GM21360 (cell line): ENCODE measurements around the gene FLT3.

ENCODE experiments used
- ATAC-seq: cut with Tn5 transposase; IDR thresholded peaks from one replicate; pipeline ENCODE4 v1.9.1; 2021; ENCODE audit warnings: mild to moderate bottlenecking, moderate library complexity; ENCODE audit not compliant: unreplicated experiment

FLT3 gene

DNA sequence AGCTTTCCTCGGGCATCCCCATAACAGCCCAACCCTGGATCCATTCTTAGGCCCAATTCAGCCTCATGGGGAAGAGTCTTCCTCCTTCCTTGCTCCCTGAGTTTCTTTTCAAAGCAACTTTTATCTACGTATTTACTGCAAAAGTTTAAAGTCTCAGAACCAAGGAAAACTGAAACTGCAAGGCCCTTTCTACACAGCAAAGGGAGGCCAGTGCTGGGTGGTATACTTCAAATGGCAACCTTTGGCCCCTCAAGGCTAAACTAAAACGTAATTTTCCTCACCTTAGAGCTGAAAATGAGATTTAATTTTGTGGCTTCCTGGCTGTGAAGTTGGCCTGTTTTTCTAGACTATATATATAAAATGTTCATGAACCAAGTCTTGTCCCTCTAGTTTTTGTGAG lies 136.9 kb downstream of the FLT3 start:
- ATAC-seq: no peak

DNA sequence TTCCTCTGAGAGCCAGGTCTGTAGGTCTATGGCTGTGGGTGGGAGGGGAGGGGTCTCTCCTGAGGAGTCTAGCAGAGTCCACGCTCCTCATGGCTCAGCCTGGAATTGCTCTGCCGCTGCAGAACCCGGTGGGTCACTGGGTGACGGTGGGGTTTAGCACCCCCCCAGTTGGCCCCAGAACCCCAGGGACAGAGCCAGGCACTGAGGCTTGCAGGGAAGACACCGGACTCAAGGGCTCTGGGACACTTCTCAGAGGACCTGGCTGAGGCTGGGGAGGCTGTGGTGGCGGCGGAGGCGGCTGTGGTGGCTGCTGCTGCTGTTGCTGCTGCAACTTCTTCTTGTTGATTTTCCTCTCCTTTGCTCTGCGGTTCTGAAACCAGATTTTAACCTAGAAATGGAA lies 137.4 kb downstream of the FLT3 start:
- ATAC-seq: no peak

DNA sequence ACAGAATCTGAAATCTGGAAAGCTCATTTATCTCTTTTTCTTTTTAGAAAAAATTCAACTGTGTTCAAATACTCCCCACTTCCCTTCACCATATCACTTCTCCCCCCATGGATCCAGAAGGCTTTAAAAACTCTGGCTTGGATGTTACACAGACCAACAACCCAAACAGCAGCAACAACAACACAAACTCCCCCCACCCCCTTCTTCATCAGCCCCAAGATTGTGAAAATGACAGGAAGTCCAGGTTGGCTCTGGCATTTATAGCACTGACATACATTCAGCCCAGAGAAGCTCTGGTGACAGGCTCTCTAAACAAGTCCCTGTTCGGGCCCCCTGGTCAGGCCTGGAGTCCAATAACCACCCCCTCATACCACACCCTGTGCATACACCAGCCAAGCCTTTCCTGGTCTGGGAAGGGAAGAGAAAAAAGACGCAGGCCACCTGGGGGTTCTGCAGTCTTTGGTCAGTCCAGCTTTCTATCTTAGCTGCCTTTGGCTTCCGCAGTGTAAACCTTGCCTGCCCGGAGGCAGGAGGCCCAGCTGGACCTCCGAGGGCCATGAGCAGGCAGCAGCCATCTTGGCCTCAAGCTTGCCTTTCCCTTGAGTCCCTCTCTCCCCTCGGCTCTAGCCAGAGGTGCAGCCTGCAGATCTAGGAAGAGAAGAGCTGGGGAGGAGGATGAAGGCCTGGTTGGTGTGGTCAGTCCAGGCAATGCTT lies 138.1 kb downstream of the FLT3 start:
- no peak for ATAC-seq

DNA sequence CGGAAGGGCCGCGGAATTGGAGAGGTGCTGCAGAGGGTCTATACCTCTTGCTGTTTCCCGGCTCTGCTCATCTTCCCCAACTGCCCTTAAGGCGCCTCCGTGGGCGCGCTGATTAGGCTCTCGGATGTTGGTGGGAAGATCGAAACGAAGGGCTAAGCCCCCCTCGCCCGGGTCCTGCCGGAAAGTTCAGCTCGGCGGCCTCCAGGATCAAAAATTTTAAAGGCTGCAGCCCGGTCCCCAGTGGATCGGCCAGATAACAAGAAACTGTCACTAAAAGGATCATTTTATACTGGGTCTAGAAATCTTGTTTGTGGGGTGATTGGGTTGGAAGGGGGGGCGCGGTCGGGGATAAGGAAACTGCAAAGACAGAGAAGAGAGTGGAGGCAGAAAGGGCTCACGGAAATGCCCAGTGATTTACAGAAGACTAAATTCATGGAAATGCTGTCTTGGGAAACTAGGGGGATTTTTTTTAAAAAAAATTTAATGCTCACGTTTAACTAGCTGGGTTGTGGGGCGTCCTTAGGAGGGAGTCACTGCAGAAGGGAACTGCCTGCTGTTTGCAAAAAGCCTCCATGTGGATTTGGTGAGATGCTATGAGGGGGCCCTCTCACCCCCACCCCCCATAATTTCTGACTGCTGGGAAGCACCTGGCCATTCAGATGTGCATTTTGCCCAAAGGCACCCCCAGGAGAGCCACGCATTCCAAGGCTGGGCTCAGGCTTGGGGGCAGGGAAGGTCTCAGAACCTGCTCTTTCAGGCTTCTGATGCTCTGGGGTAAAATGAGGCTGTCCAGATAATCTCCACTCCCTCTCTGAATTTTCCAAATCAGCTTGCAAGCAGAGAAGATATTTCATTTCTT lies 138.9 kb downstream of the FLT3 start:
- ATAC-seq: no peak

DNA sequence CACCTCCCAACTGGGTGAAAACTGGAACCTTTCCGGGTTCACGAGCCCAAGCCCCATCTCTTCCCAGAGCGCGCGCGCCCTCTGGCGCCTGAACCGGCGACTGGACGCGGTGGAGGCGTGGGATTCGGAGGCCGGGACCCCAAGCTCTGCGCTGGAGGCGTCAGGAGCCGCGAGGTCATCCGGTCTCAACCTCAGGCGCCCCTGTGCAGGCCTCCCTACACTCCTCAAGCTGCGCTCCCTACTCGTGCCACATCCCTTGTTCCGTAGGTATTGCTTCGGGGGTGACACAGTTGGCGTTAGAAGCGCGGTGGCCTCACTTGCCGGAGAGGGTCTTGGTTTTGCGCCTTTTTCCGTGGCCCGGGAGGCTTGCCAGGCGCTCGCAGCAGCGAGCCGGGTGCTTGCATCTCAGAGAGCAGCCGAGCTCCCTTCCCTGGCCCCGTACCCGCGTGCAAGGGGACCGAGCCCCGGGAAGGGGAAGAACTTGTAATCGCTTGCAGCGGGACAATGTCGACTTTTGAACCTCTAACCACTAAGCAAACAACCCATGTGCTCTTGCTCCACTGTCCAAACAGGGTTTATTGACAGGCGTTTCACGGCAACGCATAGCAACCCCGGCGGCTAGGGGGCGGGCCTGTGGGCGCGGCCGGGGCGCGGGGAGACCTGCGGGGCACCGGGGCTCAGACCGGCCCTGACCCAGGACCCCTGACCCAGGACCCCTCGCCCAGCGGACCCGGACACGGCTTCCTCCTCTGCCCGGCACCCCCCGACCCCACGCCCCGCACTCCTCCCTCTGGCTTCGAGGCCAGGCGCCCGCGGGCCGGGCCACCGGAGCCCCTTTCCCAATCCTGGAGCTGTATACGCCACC lies 139.8 kb downstream of the FLT3 start:
- no peak for ATAC-seq

DNA sequence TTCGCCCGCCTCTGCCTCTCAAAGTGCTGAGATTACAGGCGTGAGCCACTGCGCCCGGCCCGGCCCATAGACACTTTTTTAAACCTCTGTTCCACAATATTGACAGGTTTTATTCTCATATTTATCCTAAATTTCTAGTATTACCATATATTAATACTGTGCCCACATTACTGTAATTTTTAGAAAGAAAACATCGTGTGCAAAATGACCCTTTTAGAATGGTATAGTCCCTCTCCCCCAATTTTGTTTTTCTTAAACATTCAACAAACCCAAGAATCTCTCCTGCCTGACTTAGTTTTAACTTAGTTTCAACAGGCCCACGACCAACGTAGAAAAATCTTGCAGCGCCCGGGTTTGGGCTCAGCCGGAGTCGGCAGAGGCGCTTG lies 140.4 kb downstream of the FLT3 start:
- ATAC-seq: no peak

DNA sequence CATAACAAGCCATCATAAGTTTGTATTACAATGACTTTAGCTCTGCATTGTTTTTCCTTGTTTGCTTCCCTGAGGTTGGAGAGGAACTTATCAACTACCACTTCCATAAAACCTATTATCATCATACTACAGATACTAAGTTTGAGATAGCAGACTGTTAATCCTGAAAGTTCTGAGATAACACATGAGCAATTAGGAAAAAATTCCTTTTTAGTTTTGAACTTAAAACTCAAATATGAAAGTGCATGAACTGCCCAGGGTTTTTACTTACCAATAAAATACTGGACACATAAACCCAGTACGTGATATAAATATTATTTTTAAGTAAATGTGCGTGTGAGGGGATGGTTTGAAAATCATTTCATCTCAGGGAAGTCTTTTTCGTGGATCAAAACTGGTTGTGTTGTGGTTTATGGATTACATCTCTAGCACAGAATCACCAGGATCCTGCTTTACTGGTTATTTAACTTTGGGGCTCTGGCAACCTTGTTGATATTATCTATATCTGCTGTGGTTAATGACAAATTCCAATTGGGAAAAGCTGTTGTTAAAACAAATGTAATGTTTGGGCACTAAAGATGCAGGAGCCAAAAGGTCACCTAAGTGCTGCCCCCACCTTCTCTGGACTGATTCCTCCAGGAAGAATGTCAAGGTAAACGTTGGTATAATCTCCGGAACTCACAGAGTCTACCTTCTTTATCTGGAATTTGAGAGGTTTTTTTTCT lies 143.6 kb downstream of the FLT3 start:
- no peak for ATAC-seq

DNA sequence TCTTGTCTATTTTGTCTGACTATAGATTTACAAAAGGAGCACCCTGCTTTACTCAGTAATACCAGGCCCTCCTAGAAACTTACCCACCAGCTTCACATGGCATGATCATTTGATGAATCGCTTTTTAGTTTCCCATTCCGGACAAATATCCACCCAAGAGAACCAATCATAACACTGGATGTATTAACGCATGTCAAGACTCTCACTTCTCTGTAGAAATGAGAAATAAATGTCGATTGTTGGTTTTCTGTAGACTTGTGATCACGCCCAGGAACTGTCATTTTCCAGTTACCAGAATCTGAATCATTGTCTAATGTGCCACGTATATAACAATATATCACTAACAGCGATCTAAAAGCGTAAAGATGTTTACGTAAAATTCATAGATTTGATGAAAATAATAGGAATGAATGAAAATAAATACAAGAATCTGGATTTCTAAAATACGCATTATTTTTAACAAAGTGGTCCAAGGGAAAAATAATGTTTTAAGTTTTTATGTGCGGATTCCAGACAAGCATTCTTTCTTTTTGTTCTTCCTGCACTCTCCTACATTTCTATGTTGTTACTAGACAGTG lies 145.3 kb downstream of the FLT3 start:
- ATAC-seq: no peak

DNA sequence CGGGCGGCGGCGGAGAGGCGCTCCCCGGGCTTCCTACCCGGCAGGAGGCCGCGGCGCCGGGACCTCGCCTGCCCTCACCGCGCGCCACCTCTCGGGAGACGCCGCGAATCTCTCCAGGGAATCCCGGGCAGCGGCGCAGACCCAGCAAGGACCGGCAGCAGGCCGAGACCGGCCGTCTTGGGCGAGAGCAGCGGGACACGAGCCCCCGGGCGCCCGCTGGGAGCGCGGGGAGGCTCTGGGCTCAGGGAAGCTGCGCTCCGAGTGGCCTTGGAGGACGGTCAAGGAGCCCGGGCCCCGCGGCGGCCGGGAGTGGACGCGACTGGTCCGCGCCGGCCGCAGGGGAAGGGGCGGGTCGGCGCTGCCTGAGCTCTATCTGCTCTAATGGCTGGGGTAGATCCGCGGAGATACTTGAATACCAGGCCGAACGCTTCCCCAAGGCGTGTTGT lies 145.9 kb downstream of the FLT3 start:
- ATAC-seq: peak; percentile 27

DNA sequence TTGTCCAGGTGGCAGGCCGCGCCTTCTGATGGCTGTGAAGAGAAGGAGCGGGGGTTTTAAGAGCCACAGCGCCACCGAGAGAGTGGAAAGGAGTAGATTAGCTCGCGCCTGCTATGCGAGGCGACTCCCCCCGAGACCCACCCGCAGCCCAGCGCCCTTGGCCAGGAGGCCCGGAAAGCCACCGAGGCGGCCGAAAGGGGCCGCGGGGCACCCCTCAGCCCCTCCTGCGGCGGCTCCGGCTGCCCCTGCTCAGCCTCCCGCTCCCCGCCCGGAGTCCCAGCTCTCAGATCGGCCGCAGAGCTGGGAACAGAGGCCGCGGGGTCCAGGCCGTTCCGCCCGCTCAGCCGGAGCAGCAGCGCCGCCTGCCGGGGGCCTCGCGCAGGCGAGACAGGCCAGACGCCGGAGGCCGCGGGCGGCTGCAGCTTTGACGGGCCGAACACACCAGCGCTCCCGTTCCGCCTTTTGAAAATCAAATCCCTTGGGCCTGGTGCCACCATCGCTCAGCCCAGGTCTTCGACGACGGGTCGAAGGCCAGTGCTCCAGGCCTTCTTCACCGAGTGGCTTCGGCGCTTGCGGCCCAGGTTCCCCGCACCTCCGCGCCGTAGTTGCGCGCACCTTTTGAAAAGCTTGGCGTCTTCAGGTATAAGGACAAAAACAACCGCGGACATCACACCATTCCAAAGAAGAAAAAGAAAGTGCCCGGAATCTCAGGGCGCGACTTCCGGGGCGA lies 146.5 kb downstream of the FLT3 start:
- peak; percentile 85 for ATAC-seq
